ENCODE measurements around the gene MAS1L.

MAS1L gene

GRCh38 chr6:29529956-29530355 is 42.2 kb upstream of the MAS1L start:
- ATAC-seq (ENCODE audit: low read depth) (no peak), DNase-seq (ENCODE audit: low spot score) (no peak)
- no peak for TF ChIP-seq CTCF (IDR thresholded peaks at IDR 0.05; ENCODE audit: poor library complexity, severe bottlenecking)
- no peaks in the 10 kb centered on the region for H3K9me3 ChIP-seq (ENCODE audit: severe bottlenecking)
- peaks cover 6% of the 10 kb centered on the region for H3K27me3 ChIP-seq (ENCODE audit: insufficient read depth, poor library complexity, severe bottlenecking)
- no peak overlapping the region for H3K4me3 ChIP-seq (ENCODE audit: severe bottlenecking)
- H3K27ac ChIP-seq (ENCODE audit: poor library complexity, severe bottlenecking), result no peak overlapping the region
- no peaks in the 10 kb centered on the region for H3K4me1 ChIP-seq (ENCODE audit: insufficient read depth, poor library complexity, severe bottlenecking)
- H3K36me3 ChIP-seq (ENCODE audit: low read depth), result no peaks in the 10 kb centered on the region

- DNase-seq (ENCODE audit: low spot score), result no peak
- H3K4me3 ChIP-seq (ENCODE audit: severe bottlenecking), result no peak overlapping the region
- no peaks in the 10 kb centered on the region for H3K9me3 ChIP-seq (ENCODE audit: severe bottlenecking)
- H3K27ac ChIP-seq (ENCODE audit: poor library complexity, severe bottlenecking), result no peak overlapping the region
- TF ChIP-seq CTCF (IDR thresholded peaks at IDR 0.05; ENCODE audit: poor library complexity, severe bottlenecking), result no peak
- no peaks in the 10 kb centered on the region for H3K4me1 ChIP-seq (ENCODE audit: insufficient read depth, poor library complexity, severe bottlenecking)
- H3K27me3 ChIP-seq (ENCODE audit: insufficient read depth, poor library complexity, severe bottlenecking), result peaks cover 13% of the 10 kb centered on the region
- H3K36me3 ChIP-seq (ENCODE audit: low read depth), result no peaks in the 10 kb centered on the region
- ATAC-seq (ENCODE audit: low read depth), result no peak
Measured at GRCh38 chr6:29528988-29529560, 41.3 kb upstream of the MAS1L start.

- H3K9me3 ChIP-seq (ENCODE audit: severe bottlenecking), result peaks cover 4% of the 10 kb centered on the region
- ATAC-seq (ENCODE audit: low read depth), result no peak
- no peaks in the 10 kb centered on the region for H3K4me1 ChIP-seq (ENCODE audit: insufficient read depth, poor library complexity, severe bottlenecking)
- no peak overlapping the region for H3K4me3 ChIP-seq (ENCODE audit: severe bottlenecking)
- H3K27me3 ChIP-seq (ENCODE audit: insufficient read depth, poor library complexity, severe bottlenecking), result peaks cover 13% of the 10 kb centered on the region
- DNase-seq (ENCODE audit: low spot score), result no peak
- TF ChIP-seq CTCF (IDR thresholded peaks at IDR 0.05; ENCODE audit: poor library complexity, severe bottlenecking), result no peak
- no peaks in the 10 kb centered on the region for H3K36me3 ChIP-seq (ENCODE audit: low read depth)
- H3K27ac ChIP-seq (ENCODE audit: poor library complexity, severe bottlenecking), result no peak overlapping the region
Measured at GRCh38 chr6:29528300-29528931, 40.7 kb upstream of the MAS1L start.

GRCh38 chr6:29527564-29527963 is 39.8 kb upstream of the MAS1L start:
- Histone ChIP-seq H3K4me3 (ENCODE audit: severe bottlenecking) (no peak overlapping the region), H3K27me3 (ENCODE audit: insufficient read depth, poor library complexity, severe bottlenecking) (peaks cover 13% of the 10 kb centered on the region), H3K36me3 (ENCODE audit: low read depth) (no peaks in the 10 kb centered on the region), H3K9me3 (ENCODE audit: severe bottlenecking) (peaks cover 4% of the 10 kb centered on the region), H3K4me1 (ENCODE audit: insufficient read depth, poor library complexity, severe bottlenecking) (no peaks in the 10 kb centered on the region), H3K27ac (ENCODE audit: poor library complexity, severe bottlenecking) (no peak overlapping the region)
- DNase-seq (ENCODE audit: low spot score), result no peak
- TF ChIP-seq CTCF (IDR thresholded peaks at IDR 0.05; ENCODE audit: poor library complexity, severe bottlenecking), result no peak
- no peak for ATAC-seq (ENCODE audit: low read depth)

- no peak for TF ChIP-seq CTCF (IDR thresholded peaks at IDR 0.05; ENCODE audit: poor library complexity, severe bottlenecking)
- Histone ChIP-seq H3K9me3 (ENCODE audit: severe bottlenecking) (peaks cover 4% of the 10 kb centered on the region), H3K4me3 (ENCODE audit: severe bottlenecking) (no peak overlapping the region), H3K4me1 (ENCODE audit: insufficient read depth, poor library complexity, severe bottlenecking) (no peaks in the 10 kb centered on the region), H3K36me3 (ENCODE audit: low read depth) (no peaks in the 10 kb centered on the region), H3K27me3 (ENCODE audit: insufficient read depth, poor library complexity, severe bottlenecking) (peaks cover 13% of the 10 kb centered on the region), H3K27ac (ENCODE audit: poor library complexity, severe bottlenecking) (no peak overlapping the region)
- ATAC-seq (ENCODE audit: low read depth), result no peak
- DNase-seq (ENCODE audit: low spot score), result no peak
Measured at GRCh38 chr6:29527126-29527525, 39.4 kb upstream of the MAS1L start.

Measured in RWPE2 (cell line).